ENCODE data around the gene CCDC40. TPM values are rescaled to one million over a fixed set of nuclear protein-coding genes. Genes with fewer than 3 reads are reported as not detected.

The CCDC40 gene
- total RNA-seq, 1 donor from 2014 or later: 29.6 TPM

DNA sequence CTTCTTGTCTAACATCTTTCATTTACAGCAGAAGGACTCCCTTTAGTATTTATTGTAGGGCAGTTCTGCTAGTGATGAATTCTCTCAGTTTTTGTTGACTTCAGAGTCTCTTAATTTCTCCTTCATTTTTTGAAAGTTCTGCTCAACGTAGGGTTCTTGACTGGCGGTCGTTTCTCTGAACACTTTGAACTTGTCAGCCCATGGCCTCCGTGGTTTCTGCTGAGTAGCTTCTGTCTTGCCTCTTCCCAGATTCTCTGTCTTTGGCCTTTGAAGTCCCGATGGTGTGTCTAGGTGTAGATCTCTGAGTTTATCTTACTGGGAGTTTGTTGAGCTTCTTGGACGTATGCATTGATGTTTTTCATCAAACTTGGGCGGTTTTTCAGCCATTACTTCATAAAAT lies 78.3 kb downstream of the CCDC40 start:
- Mint-ChIP-seq H3K27ac (no peak overlapping the region), H3K4me1 (ENCODE audit: unreplicated experiment) (peaks cover 5% of the 10 kb centered on the region), H3K36me3 (no peaks in the 10 kb centered on the region), H3K9me3 (peaks cover 7% of the 10 kb centered on the region), H3K27me3 (no peaks in the 10 kb centered on the region), H3K4me3 (no peak overlapping the region)
- no peak for TF ChIP-seq CTCF (conservative IDR thresholded peaks at IDR 0.05)
- DNase-seq (ENCODE audit: extremely low spot score, unreplicated experiment): no peak

GRCh38 chr17:80115159-80115558 lies 78.7 kb downstream of the CCDC40 start:
- no peaks in the 10 kb centered on the region for H3K27me3 Mint-ChIP-seq
- H3K27ac Mint-ChIP-seq: no peak overlapping the region
- H3K36me3 Mint-ChIP-seq: no peaks in the 10 kb centered on the region
- H3K9me3 Mint-ChIP-seq: peaks cover 7% of the 10 kb centered on the region
- DNase-seq (ENCODE audit: extremely low spot score, unreplicated experiment): no peak
- H3K4me1 Mint-ChIP-seq (ENCODE audit: unreplicated experiment): peaks cover 5% of the 10 kb centered on the region
- TF ChIP-seq CTCF (conservative IDR thresholded peaks at IDR 0.05): no peak
- no peak overlapping the region for H3K4me3 Mint-ChIP-seq

- Mint-ChIP-seq H3K27ac (no peak overlapping the region), H3K4me3 (no peak overlapping the region), H3K9me3 (peaks cover 7% of the 10 kb centered on the region)
Observed at GRCh38 chr17:80116276-80116920, 80.0 kb downstream of the CCDC40 start.

DNA sequence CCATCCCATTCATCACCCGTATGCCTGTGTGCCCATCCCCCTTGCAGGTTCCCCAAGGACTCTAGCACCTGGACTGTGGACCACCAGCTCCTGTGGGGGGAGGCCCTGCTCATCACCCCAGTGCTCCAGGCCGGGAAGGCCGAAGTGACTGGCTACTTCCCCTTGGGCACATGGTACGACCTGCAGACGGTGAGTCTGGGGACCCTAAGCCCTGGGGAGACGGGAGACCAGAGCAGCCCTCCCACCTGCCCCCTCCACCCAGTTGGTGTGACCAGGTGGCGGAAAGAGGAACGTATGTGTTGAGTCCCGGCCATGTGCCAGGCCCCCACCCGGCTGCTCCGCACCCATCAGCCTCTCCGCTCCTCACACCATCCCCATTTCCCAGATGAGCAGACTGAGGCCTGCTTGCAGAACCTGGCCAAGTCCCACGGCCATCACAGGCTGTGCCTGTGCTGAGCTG lies 80.5 kb downstream of the CCDC40 start:
- Mint-ChIP-seq H3K4me3 (no peak overlapping the region), H3K27me3 (no peaks in the 10 kb centered on the region), H3K36me3 (no peaks in the 10 kb centered on the region), H3K9me3 (peaks cover 7% of the 10 kb centered on the region), H3K4me1 (ENCODE audit: unreplicated experiment) (peaks cover 5% of the 10 kb centered on the region), H3K27ac (no peak overlapping the region)
- DNase-seq (ENCODE audit: extremely low spot score, unreplicated experiment): no peak
- no peak for TF ChIP-seq CTCF (conservative IDR thresholded peaks at IDR 0.05)

More at GRCh38 chr17:80116276-80116920, 80.0 kb downstream of the CCDC40 start:
- TF ChIP-seq CTCF (conservative IDR thresholded peaks at IDR 0.05): no peak
- no peaks in the 10 kb centered on the region for H3K27me3 Mint-ChIP-seq
- peaks cover 5% of the 10 kb centered on the region for H3K4me1 Mint-ChIP-seq (ENCODE audit: unreplicated experiment)
- H3K36me3 Mint-ChIP-seq: no peaks in the 10 kb centered on the region
- no peak for DNase-seq (ENCODE audit: extremely low spot score, unreplicated experiment)

- peaks cover 7% of the 10 kb centered on the region for H3K9me3 Mint-ChIP-seq
- H3K4me1 Mint-ChIP-seq (ENCODE audit: unreplicated experiment): peaks cover 5% of the 10 kb centered on the region
- H3K27ac Mint-ChIP-seq: no peak overlapping the region
- no peak overlapping the region for H3K4me3 Mint-ChIP-seq
- H3K36me3 Mint-ChIP-seq: no peaks in the 10 kb centered on the region
- no peak for TF ChIP-seq CTCF (conservative IDR thresholded peaks at IDR 0.05)
- H3K27me3 Mint-ChIP-seq: no peaks in the 10 kb centered on the region
- no peak for DNase-seq (ENCODE audit: extremely low spot score, unreplicated experiment)
Observed at GRCh38 chr17:80117491-80118401, 81.3 kb downstream of the CCDC40 start.

Data from type B pancreatic cell (in vitro differentiated cells).